Lower leg skin (tissue), 3 donors: ENCODE measurements around the gene MFNG.

Source experiments
- CTCF ChIP-seq, 3 donors: fragments of 450-650 bp; IDR thresholded peaks; one replicate each; pipeline ENCODE4 v1.5.1; 2016; ENCODE audit warnings: antibody characterized with exemption in 3 of 3, mild to moderate bottlenecking in 3 of 3, moderate library complexity in 2 of 3
- POLR2A ChIP-seq, 2 donors: fragments of 450-650 bp; IDR thresholded peaks; one replicate each; pipeline ENCODE4 v1.6.1; 2016 to 2017; ENCODE audit warnings: antibody characterized with exemption in 2 of 2, mild to moderate bottlenecking in 1 of 2, moderate library complexity in 1 of 2

- TF ChIP-seq CTCF (IDR thresholded peaks at IDR 0.05) (no peak), POLR2A (IDR thresholded peaks at IDR 0.05) (no peak)
Measured at GRCh38 chr22:37499027-37499707, 13.0 kb upstream of the MFNG start.
